Kidney epithelial cell (primary cell): ENCODE data around the gene BMAL1. TPM values are rescaled to one million over a fixed set of nuclear protein-coding genes. Genes with fewer than 3 reads are reported as not detected.

Experiments used
- DNase-seq: peaks from one replicate; pipeline ENCODE4 v3.0.0-alpha.2; 2010; ENCODE audit warnings: low read depth
- H3K27me3 ChIP-seq: 2 replicates; pipeline ENCODE4 v1.6.0; 2011; ENCODE audit warnings: low read length; ENCODE audit not compliant: control insufficient read depth, insufficient read depth
- H3K36me3 ChIP-seq: 2 replicates; pipeline ENCODE4 v1.5.1; 2011; ENCODE audit warnings: low read length; ENCODE audit not compliant: control insufficient read depth, insufficient read depth
- H3K4me3 ChIP-seq: 2 replicates; pipeline ENCODE4 v1.5.1; 2011; ENCODE audit warnings: low read depth, mild to moderate bottlenecking, control low read depth, low read length
- CTCF ChIP-seq: IDR thresholded peaks from 2 replicates; pipeline ENCODE4 v1.5.1; 2011; ENCODE audit warnings: mild to moderate bottlenecking, moderate library complexity, low read length, control low read depth, inconsistent platforms; ENCODE audit not compliant: insufficient read depth, poor library complexity, severe bottlenecking
- total RNA-seq: library from RNA; depleted of rRNA; stranded (reverse); fragments of >200 nt; gene quantifications from 2 replicates; pipeline ENCODE4 v1.2.3, GENCODE V29; 2015

The BMAL1 gene
- 13.3 and 15.0 TPM in 2 replicates for total RNA-seq

- H3K36me3 ChIP-seq: no peaks in the 10 kb centered on the region
- no peak for DNase-seq
- TF ChIP-seq CTCF: no peak
- H3K4me3 ChIP-seq: peak within 1 kb of the TSS; percentile 93
- H3K27me3 ChIP-seq: peaks cover 8% of the 10 kb centered on the region
Measured at GRCh38 chr11:13277768-13278608, at the start of gene BMAL1. Gene BMAL1, plus strand, starts transcription at chr11:13277790. Its CDS starts 76,519 bp downstream, at chr11:13354309.

- H3K4me3 ChIP-seq: no peak overlapping the region
- H3K27me3 ChIP-seq: no peaks in the 10 kb centered on the region
- DNase-seq: no peak
- H3K36me3 ChIP-seq: no peaks in the 10 kb centered on the region
- TF ChIP-seq CTCF: no peak
Measured at GRCh38 chr11:13228572-13228971, 49.0 kb upstream of the BMAL1 start.

GRCh38 chr11:13229136-13229535, 48.5 kb upstream of the BMAL1 start:
- no peak for DNase-seq
- H3K4me3 ChIP-seq: no peak overlapping the region
- no peak for TF ChIP-seq CTCF
- H3K36me3 ChIP-seq: no peaks in the 10 kb centered on the region
- no peaks in the 10 kb centered on the region for H3K27me3 ChIP-seq

DNA sequence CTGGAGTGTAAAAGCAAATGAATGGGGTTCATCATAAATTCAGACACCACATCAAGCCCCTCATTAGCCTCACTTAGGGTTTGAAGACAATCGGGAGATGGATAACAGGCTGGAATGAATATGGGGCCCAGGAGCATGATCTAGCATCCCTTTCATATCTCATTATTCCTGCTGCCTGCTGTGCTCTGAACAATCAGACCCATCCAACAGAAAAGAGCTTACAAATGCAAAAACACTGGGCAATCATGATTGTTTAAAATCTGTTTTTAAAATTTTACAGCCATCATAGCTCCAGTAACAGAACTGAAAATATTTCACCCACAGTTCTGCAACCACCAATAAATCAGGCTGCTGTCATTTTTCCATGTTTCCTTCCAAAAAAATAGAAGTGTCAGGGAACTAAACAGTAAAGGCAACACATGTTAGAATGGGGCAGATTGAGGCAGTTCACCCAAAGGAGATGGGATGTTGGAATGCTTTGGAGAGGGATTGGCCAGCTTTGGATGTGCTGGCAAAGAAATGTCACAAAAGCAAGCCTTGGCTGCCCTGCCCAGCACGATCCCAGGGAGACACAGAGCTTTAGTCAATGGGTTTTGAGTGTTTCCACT, 47.8 kb upstream of the BMAL1 start:
- DNase-seq: no peak
- H3K36me3 ChIP-seq: no peaks in the 10 kb centered on the region
- H3K4me3 ChIP-seq: no peak overlapping the region
- no peak for TF ChIP-seq CTCF
- no peaks in the 10 kb centered on the region for H3K27me3 ChIP-seq

GRCh38 chr11:13233173-13233745, 44.3 kb upstream of the BMAL1 start:
- DNase-seq: no peak
- H3K36me3 ChIP-seq: no peaks in the 10 kb centered on the region
- H3K4me3 ChIP-seq: no peak overlapping the region
- no peaks in the 10 kb centered on the region for H3K27me3 ChIP-seq
- TF ChIP-seq CTCF: no peak
